Heart left ventricle (tissue), 16 donors: Measurements from ENCODE around the gene C10orf88. TPM values are rescaled to one million over a fixed set of nuclear protein-coding genes. Genes with fewer than 3 reads are reported as not detected.

Source experiments
- ATAC-seq, 4 donors: fragments of 200-7000 bp; cut with Tn5 transposase; one replicate each; pipeline ENCODE4 v1.9.1; 2020 to 2022; ENCODE audit warnings: moderate library complexity in 4 of 4, mild to moderate bottlenecking in 3 of 4, moderate number of reproducible peaks in 1 of 4
- DNase-seq, 5 donors: peaks; one replicate each; pipeline ENCODE4 v3.0.0-alpha.2; 2020
- H3K27ac ChIP-seq, 12 donors: fragments of 200-600 bp; sonication (generic) in 4 of 12; one replicate each; pipeline versions ENCODE4 v1.5.0 to v1.8.0; 2016 to 2022; ENCODE audit warnings: mild to moderate bottlenecking in 2 of 12
- H3K27me3 ChIP-seq, 9 donors: fragments of 200-600 bp; sonication (generic) in 2 of 9; one replicate each; pipeline versions ENCODE4 v1.5.1 to v1.8.0; 2016 to 2022; ENCODE audit warnings: mild to moderate bottlenecking in 3 of 9
- H3K36me3 ChIP-seq, 9 donors: fragments of 200-600 bp; sonication (generic) in 2 of 9; one replicate each; pipeline versions ENCODE4 v1.5.0 to v1.8.0; 2018 to 2022; ENCODE audit warnings: mild to moderate bottlenecking in 2 of 9
- H3K4me1 ChIP-seq, 12 donors: fragments of 200-600 bp; sonication (generic) in 4 of 12; one replicate each; pipeline versions ENCODE4 v1.5.0 to v1.8.0; 2016 to 2022; ENCODE audit warnings: mild to moderate bottlenecking in 3 of 12
- H3K4me3 ChIP-seq, 12 donors: fragments of 200-600 bp; sonication (generic) in 4 of 12; one replicate each; pipeline versions ENCODE4 v1.5.0 to v1.8.0; 2017 to 2022; ENCODE audit warnings: mild to moderate bottlenecking in 9 of 12, moderate library complexity in 4 of 12
- H3K9me3 ChIP-seq, 12 donors: fragments of 200-600 bp; sonication (generic) in 4 of 12; one replicate each; pipeline versions ENCODE4 v1.5.0 to v1.8.0; 2016 to 2022; ENCODE audit warnings: mild to moderate bottlenecking in 1 of 12
- POLR2A ChIP-seq, 2 donors: fragments of 450-650 bp; IDR thresholded peaks; one replicate each; pipeline ENCODE4 v1.6.1; 2017; ENCODE audit warnings: antibody characterized with exemption in 2 of 2, mild to moderate bottlenecking in 2 of 2, moderate library complexity in 2 of 2
- WGBS, 4 donors: extraction: QIAGEN DNeasy Blood & Tissue Kit in 2 of 4; methylation state at CpG; one replicate each; pipeline versions ENCODE4 v1.1.5 to v1.1.7; 2013 to 2018; 5-methylcytosine and 5-hydroxymethylcytosine counted together
- intact Hi-C, 10 donors: fragments of 100-400 bp; cut with DNase I; formaldehyde crosslinking; loops; one replicate each; pipeline versions ENCODE4 v1.11.1 to v1.14.2; 2022
- polyA plus RNA-seq, 2 donors: library from polyadenylated mRNA; stranded (reverse); fragments of 200-250 nt; gene quantifications; one replicate each; pipeline ENCODE4 v1.2.3, GENCODE V29; 2013
- total RNA-seq, 9 donors: library from RNA; depleted of rRNA in 2 of 9; stranded (reverse); fragments of >200 nt in 2 of 9; fragmentation: NEBNext Ultra II Directional in 3 of 9; extraction: Animal tissue kit (Norgen Biotek cat#: 25700) in 3 of 9; gene quantifications; one replicate each; pipeline versions ENCODE4 v1.1.0 to v1.2.4, GENCODE V29; 2016 to 2023
- TF ChIP-seq, protein P1 (sequence below), 12 donors: fragments of 200-600 bp; sonication (generic) in 4 of 12; IDR thresholded peaks; one replicate each; pipeline versions ENCODE4 v1.5.0 to v1.8.0; 2018 to 2022; ENCODE audit warnings: antibody characterized with exemption in 12 of 12, mild to moderate bottlenecking in 5 of 12
- donor health status: ischemic (EF 13 %, LVEDD 7.1; RV severe dilation, severe dysfunction).
- donor health status: healthy with polysubstance abuse.
- donor health status: DM: no; HTN: yes; CAD: no.
- donor health status: DM: no; HTN: no; CAD: no.
- donor health status: ischemic (EF 25% LVEDD 6.9; RV normal size, moderate dysfunction).
- donor health status: ischemic (EF 25% LVEDD 5.7; RV mildly dilated, moderate dysfunction).
- donor health status: healthy.
- donor health status: DM: yes; HTN: yes; CAD: no.
- donor health status: ischemic (EF 35%, LVEDD 5.7; RV mildly dilated, moderate dysfunction).
- donor health status: nonischemic (EF 11% LVEDD 7.7; RV severe dilation, severe dysfunction).
- donor health status: DM: yes; HTN: yes; CAD: no.
- donor health status: PGD.
- donor health status: ischemic (EF 29% LVEDD 5.4; RV normal size, mild dysfunction).
- donor health status: nonischemic (EF 23%, LVEDD 6.1; RV moderate dilation, normal function).

C10orf88 gene
- total and polyA plus RNA-seq, 11 donors = 3.1 to 8.3 (median 5.7) TPM

- TF ChIP-seq POLR2A (IDR thresholded peaks at IDR 0.05) = no peak
- TF ChIP-seq, protein P1, sequence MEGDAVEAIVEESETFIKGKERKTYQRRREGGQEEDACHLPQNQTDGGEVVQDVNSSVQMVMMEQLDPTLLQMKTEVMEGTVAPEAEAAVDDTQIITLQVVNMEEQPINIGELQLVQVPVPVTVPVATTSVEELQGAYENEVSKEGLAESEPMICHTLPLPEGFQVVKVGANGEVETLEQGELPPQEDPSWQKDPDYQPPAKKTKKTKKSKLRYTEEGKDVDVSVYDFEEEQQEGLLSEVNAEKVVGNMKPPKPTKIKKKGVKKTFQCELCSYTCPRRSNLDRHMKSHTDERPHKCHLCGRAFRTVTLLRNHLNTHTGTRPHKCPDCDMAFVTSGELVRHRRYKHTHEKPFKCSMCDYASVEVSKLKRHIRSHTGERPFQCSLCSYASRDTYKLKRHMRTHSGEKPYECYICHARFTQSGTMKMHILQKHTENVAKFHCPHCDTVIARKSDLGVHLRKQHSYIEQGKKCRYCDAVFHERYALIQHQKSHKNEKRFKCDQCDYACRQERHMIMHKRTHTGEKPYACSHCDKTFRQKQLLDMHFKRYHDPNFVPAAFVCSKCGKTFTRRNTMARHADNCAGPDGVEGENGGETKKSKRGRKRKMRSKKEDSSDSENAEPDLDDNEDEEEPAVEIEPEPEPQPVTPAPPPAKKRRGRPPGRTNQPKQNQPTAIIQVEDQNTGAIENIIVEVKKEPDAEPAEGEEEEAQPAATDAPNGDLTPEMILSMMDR (IDR thresholded peaks at IDR 0.05) = no peak
- peaks cover 0 to 24% (median 17%) of the 10 kb centered on the region in 12 donors for H3K4me1 ChIP-seq
- H3K9me3 ChIP-seq = no peaks in the 10 kb centered on the region
- DNase-seq (peak in 1 of 5 donors; percentile 12), ATAC-seq (no peak)
- peak overlapping the region in 11 of 12 donors; percentile 75 to 99 (median 89) for H3K4me3 ChIP-seq
- intact Hi-C loops = loop anchor here in 4 of 10 donors (1.0 to 5.0 kb wide), 3 partner anchors 26 to 203 kb away; partner anchors contain the start of gene PSTK (in 4 of the 4)
- peaks cover 0 to 12% (median 5%) of the 10 kb centered on the region in 9 donors for H3K36me3 ChIP-seq
- WGBS, 4 donors = 61 to 71% (median 67%) methylated on average over 13 of the region's 13 CpGs
- no peaks in the 10 kb centered on the region for H3K27me3 ChIP-seq
- peak overlapping the region in 4 of 12 donors; percentile 67 to 83 (median 76) for H3K27ac ChIP-seq
These were observed 664 bp upstream of the C10orf88 start for GRCh38 chr10:122954731-122955050.

GRCh38 chr10:122949296-122949695 lies 4.7 kb downstream of the C10orf88 start:
- Histone ChIP-seq H3K36me3 (peaks cover 0 to 61% (median 50%) of the 10 kb centered on the region in 9 donors), H3K9me3 (no peaks in the 10 kb centered on the region), H3K4me3 (no peak overlapping the region), H3K27me3 (no peaks in the 10 kb centered on the region), H3K27ac (no peak overlapping the region), H3K4me1 (peaks cover 0 to 20% (median 13%) of the 10 kb centered on the region in 12 donors)
- intact Hi-C loops = no loop called here
- 95 to 97% (median 96%) methylated on average over 3 of the region's 3 CpGs for WGBS, 4 donors
- TF ChIP-seq POLR2A (IDR thresholded peaks at IDR 0.05) = no peak
- TF ChIP-seq, protein P1 (IDR thresholded peaks at IDR 0.05) = no peak
- DNase-seq (no peak), ATAC-seq (no peak)

- 27 to 54% (median 33%) methylated on average over 1 of the region's 1 CpG for WGBS, 4 donors
- no peak for ATAC-seq
- peaks cover 0 to 7% (median 0%) of the 10 kb centered on the region in 12 donors for H3K9me3 ChIP-seq
These were observed 14.0 kb downstream of the C10orf88 start for GRCh38 chr10:122939856-122940543.

More at GRCh38 chr10:122939856-122940543, 14.0 kb downstream of the C10orf88 start:
- H3K4me1 ChIP-seq = peaks cover 0 to 6% (median 0%) of the 10 kb centered on the region in 12 donors
- DNase-seq = no peak
- TF ChIP-seq POLR2A (IDR thresholded peaks at IDR 0.05) = no peak
- TF ChIP-seq, protein P1 (IDR thresholded peaks at IDR 0.05) = no peak
- no peak overlapping the region for H3K27ac ChIP-seq
- peaks cover 0 to 57% (median 34%) of the 10 kb centered on the region in 9 donors for H3K36me3 ChIP-seq
- H3K4me3 ChIP-seq = no peak overlapping the region
- intact Hi-C loops = no loop called here
- H3K27me3 ChIP-seq = no peaks in the 10 kb centered on the region
